ENCODE measurements around the gene SOCS3. TPM values are rescaled to one million over a fixed set of nuclear protein-coding genes. Genes with fewer than 3 reads are reported as not detected.

Gene SOCS3
- total and polyA plus RNA-seq, 2 experiments from 2014 or later = 13.2 to 32.9 TPM

GRCh38 chr17:78307887-78308638, 51.8 kb downstream of the SOCS3 start:
- no peaks in the 10 kb centered on the region for H4K20me1 ChIP-seq (replicated peaks; ENCODE audit: insufficient read depth)
- TF ChIP-seq CTCF (conservative IDR thresholded peaks at IDR 0.05; ENCODE audit: low read depth in 2 of 2) (peak in 1 of 2 experiments; percentile 43; a peak in 2 of 4 replicates), ZNF114 (CRISPR knock-in tag; IDR thresholded peaks at IDR 0.05) (no peak)
- 0 out of 2 replicates have a peak, but pooled peaks cover 3% of the 10 kb centered on the region for H3K27me3 ChIP-seq (ENCODE audit: insufficient read depth)
- Mint-ChIP-seq H3K27me3 (ENCODE audit: insufficient read depth, low read depth, poor library complexity) (peaks cover 15% of the 10 kb centered on the region), H3K9me3 (peaks cover 19% of the 10 kb centered on the region), H3K4me3 (no peak overlapping the region), H3K4me1 (peaks cover 2% of the 10 kb centered on the region; the same call in 2 of the 3 replicates), H3K36me3 (ENCODE audit: low read depth) (peaks cover 9% of the 10 kb centered on the region), H3K27ac (no peak overlapping the region; the same call in 1 of the 2 replicates)
- ATAC-seq (peak; percentile 84), DNase-seq (ENCODE audit: low spot score) (peak; percentile 62)
- no peak overlapping the region for H3K27ac ChIP-seq (ENCODE audit: low read depth)
- H3K4me3 ChIP-seq = no peak overlapping the region
- H3K79me2 ChIP-seq (replicated peaks; ENCODE audit: insufficient read depth) = no peaks in the 10 kb centered on the region
- peaks cover 16% of the 10 kb centered on the region; the same call in 1 of the 2 replicates for H3F3A ChIP-seq (replicated peaks; ENCODE audit: low read depth)
- no peaks in the 10 kb centered on the region for H3K4me1 ChIP-seq (ENCODE audit: insufficient read depth)
- no peak overlapping the region for H3K4me2 ChIP-seq
- H2AFZ ChIP-seq = 0 out of 2 replicates have a peak overlapping the region, but pooled peaks have one; percentile 47
- no peaks in the 10 kb centered on the region for H3K36me3 ChIP-seq (ENCODE audit: insufficient read depth)
- H3K9me2 ChIP-seq (ENCODE audit: insufficient read depth) = no peaks in the 10 kb centered on the region

- no peaks in the 10 kb centered on the region for H4K20me1 ChIP-seq (replicated peaks; ENCODE audit: insufficient read depth)
- no peaks in the 10 kb centered on the region for H3K4me1 ChIP-seq (ENCODE audit: insufficient read depth)
- H3K27me3 Mint-ChIP-seq (ENCODE audit: insufficient read depth, low read depth, poor library complexity) = peaks cover 5% of the 10 kb centered on the region
- DNase-seq (ENCODE audit: low spot score) (no peak), ATAC-seq (no peak)
- H3K27ac ChIP-seq (ENCODE audit: low read depth) = no peak overlapping the region
- no peak overlapping the region for H2AFZ ChIP-seq
- H3K9me3 Mint-ChIP-seq = peaks cover 19% of the 10 kb centered on the region
- H3K27ac Mint-ChIP-seq = no peak overlapping the region
- H3K36me3 Mint-ChIP-seq (ENCODE audit: low read depth) = peaks cover 9% of the 10 kb centered on the region
- H3K79me2 ChIP-seq (replicated peaks; ENCODE audit: insufficient read depth) = no peaks in the 10 kb centered on the region
- H3K9me2 ChIP-seq (ENCODE audit: insufficient read depth) = no peaks in the 10 kb centered on the region
- no peak overlapping the region for H3K4me2 ChIP-seq
- H3F3A ChIP-seq (replicated peaks; ENCODE audit: low read depth) = 0 out of 2 replicates have a peak, but pooled peaks cover 10% of the 10 kb centered on the region
- no peaks in the 10 kb centered on the region for H3K27me3 ChIP-seq (ENCODE audit: insufficient read depth)
- H3K4me3 Mint-ChIP-seq = no peak overlapping the region
- H3K4me3 ChIP-seq = no peak overlapping the region
- no peaks in the 10 kb centered on the region for H3K36me3 ChIP-seq (ENCODE audit: insufficient read depth)
- peaks cover 2% of the 10 kb centered on the region; the same call in 2 of the 3 replicates for H3K4me1 Mint-ChIP-seq
- no peak for TF ChIP-seq POLR2AphosphoS5 (IDR thresholded peaks at IDR 0.05; ENCODE audit: low read depth)
- no peak for TF ChIP-seq CREB1 (CRISPR knock-in tag; IDR thresholded peaks at IDR 0.05; ENCODE audit: low read depth)
- no peak for TF ChIP-seq REST (IDR thresholded peaks at IDR 0.05; ENCODE audit: unreplicated experiment)
- no peak for TF ChIP-seq CTCF (conservative IDR thresholded peaks at IDR 0.05; ENCODE audit: low read depth in 2 of 2)
- no peak for TF ChIP-seq STAT1 (IDR thresholded peaks at IDR 0.05; ENCODE audit: unreplicated experiment)
- TF ChIP-seq JUNB (IDR thresholded peaks at IDR 0.05; ENCODE audit: unreplicated experiment) = no peak
- TF ChIP-seq ETS1 (IDR thresholded peaks at IDR 0.05) = no peak
- TF ChIP-seq EZH2 (IDR thresholded peaks at IDR 0.05; ENCODE audit: low read depth, unreplicated experiment) = no peak
Observed at GRCh38 chr17:78306913-78307312, 53.0 kb downstream of the SOCS3 start.
